Naive B cell (primary cell): ENCODE measurements around the gene GASK1A. TPM values are rescaled to one million over a fixed set of nuclear protein-coding genes. Genes with fewer than 3 reads are reported as not detected.

Source experiments
- ATAC-seq, 2 donors: fragments of 150-1000 bp; cut with Tn5 transposase; 2 replicates each; pipeline ENCODE4 v1.10.0; 2021; ENCODE audit warnings: low read depth in 2 of 2, mild to moderate bottlenecking in 2 of 2, moderate library complexity in 2 of 2
- DNase-seq: peaks from one replicate; pipeline ENCODE4 v3.0.0; 2022
- H3K27ac Mint-ChIP-seq, 6 donors: one replicate each; pipeline ENCODE4 v1.8.0; 2020 to 2022; ENCODE audit warnings: mild to moderate bottlenecking in 6 of 6, mixed read lengths in 6 of 6, moderate library complexity in 5 of 6, inconsistent platforms in 2 of 6
- H3K27me3 Mint-ChIP-seq, 3 donors: one replicate each; pipeline ENCODE4 v1.8.0; 2021 to 2022; ENCODE audit warnings: mixed read lengths in 3 of 3, mild to moderate bottlenecking in 1 of 3
- H3K36me3 Mint-ChIP-seq, 2 donors: one replicate each; pipeline ENCODE4 v1.8.0; 2020 to 2022; ENCODE audit warnings: mixed read lengths in 2 of 2, inconsistent platforms in 1 of 2, mild to moderate bottlenecking in 1 of 2
- H3K4me1 Mint-ChIP-seq, 3 donors: one replicate each; pipeline ENCODE4 v1.8.0; 2020 to 2022; ENCODE audit warnings: mixed read lengths in 3 of 3, inconsistent platforms in 1 of 3, mild to moderate bottlenecking in 1 of 3, moderate library complexity in 1 of 3
- H3K4me3 Mint-ChIP-seq, 8 donors: one replicate each; pipeline ENCODE4 v1.8.0; 2020 to 2022; ENCODE audit warnings: mild to moderate bottlenecking in 8 of 8, mixed read lengths in 8 of 8, moderate library complexity in 8 of 8, inconsistent platforms in 2 of 8
- H3K9me3 Mint-ChIP-seq, 7 donors: one replicate each; pipeline ENCODE4 v1.8.0; 2020 to 2022; ENCODE audit warnings: mixed read lengths in 7 of 7, mild to moderate bottlenecking in 5 of 7, inconsistent platforms in 2 of 7, moderate library complexity in 1 of 7
- polyA plus RNA-seq, 6 donors: library from polyadenylated mRNA; unstranded; fragments of 300-500 nt; fragmentation: Illumina TruSeq; gene quantifications; one replicate each; pipeline ENCODE4 v1.2.3, GENCODE V29; 2021; ENCODE audit warnings: low read depth in 6 of 6

GASK1A gene
- polyA plus RNA-seq, 6 donors from 2014 or later, result not detected

DNA sequence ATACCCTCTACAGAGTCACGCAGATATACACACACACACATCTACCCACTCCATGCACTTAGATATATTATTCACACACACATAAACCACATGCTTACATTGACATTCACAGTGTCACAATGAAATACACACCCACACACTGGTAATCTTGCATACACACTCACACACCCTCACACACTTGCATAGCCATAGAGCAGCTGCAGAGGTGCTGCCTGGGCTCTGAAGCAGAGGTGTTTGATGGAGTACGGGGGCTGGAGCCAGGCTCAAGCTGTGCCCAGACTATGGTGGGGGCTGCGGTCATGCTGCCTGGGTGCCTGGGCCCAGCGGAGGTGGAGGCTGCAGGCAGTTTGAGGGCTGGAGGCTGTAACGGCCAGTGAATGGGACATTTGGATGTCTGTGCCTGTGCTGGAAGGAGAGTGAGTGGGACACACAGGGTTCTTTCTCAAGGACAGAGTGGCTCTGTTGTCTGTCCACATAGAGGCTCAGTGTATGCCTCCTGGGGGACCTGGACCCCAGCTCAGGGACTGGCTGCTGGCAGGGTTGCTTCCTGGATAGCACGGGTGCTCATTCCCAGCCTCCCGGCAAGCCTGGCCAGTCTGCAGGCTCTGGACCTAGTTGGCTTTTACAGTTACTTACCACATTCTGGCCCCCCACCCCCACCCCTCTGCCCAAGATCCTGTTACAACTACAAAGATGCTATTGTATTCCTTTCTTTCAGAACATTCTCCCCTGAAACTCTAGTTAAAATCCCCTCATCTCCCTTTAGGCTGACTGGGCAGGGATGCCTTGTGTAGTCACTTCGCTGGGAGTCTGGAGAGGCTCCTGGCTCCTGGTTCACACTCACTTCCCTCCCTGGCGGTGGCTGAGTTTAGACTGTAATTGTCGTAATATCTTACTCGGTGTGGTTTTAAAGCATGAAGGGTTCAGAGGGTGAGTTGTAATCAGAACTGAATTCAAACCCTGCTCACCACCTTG lies 12.5 kb downstream of the GASK1A start:
- H3K27ac Mint-ChIP-seq, result no peak overlapping the region
- no peak overlapping the region for H3K4me3 Mint-ChIP-seq

DNA sequence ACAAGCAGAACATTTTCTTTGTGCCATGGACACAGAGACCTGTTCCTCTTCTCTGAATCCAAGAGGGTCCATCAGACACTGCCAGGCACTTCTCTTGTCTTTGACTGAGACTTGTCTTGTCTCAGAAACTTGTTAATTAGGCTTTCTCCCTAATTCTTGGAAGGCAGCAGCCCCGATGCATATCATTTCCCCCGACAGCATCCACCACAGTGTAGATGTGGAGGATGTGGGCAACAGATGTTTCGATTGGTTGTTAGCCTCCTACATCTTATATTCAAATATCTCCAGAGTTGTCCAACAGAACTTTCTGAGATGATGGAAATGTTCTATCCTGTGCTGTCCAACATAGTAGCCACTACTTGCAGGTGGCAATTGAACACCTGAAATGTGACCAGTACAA lies 15.5 kb downstream of the GASK1A start:
- Mint-ChIP-seq H3K27me3 (peaks cover 0 to 4% (median 0%) of the 10 kb centered on the region in 3 donors), H3K4me3 (no peak overlapping the region), H3K36me3 (no peaks in the 10 kb centered on the region), H3K9me3 (no peaks in the 10 kb centered on the region), H3K4me1 (no peaks in the 10 kb centered on the region), H3K27ac (no peak overlapping the region)
- DNase-seq, result no peak
- ATAC-seq, result no peak

More for the DNA sequence above, 12.5 kb downstream of the GASK1A start:
- H3K36me3 Mint-ChIP-seq, result no peaks in the 10 kb centered on the region
- no peak for DNase-seq
- H3K9me3 Mint-ChIP-seq, result no peaks in the 10 kb centered on the region
- H3K4me1 Mint-ChIP-seq, result no peaks in the 10 kb centered on the region
- peaks cover 4 to 8% (median 6%) of the 10 kb centered on the region in 3 donors for H3K27me3 Mint-ChIP-seq
- ATAC-seq, result no peak

DNA sequence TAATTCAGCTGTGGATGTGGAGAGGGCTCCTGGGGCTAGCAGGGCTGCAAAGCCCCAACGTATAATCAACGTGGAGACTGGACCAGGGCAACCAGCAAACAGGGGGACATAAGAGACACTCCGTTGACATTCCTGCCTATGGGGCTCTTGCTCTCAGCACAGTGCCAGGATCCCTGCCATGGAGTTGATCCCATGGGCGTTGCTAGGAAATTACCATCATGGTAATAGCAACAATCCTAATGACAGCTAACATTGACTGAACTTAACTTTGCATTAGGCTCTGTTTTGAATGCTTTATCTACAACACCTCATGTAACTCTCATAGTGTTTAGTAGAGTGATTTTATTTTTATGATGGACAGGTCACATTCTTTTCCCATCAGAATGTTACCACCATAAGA lies 16.9 kb downstream of the GASK1A start:
- no peak overlapping the region for H3K27ac Mint-ChIP-seq
- H3K27me3 Mint-ChIP-seq, result peaks cover 0 to 14% (median 0%) of the 10 kb centered on the region in 3 donors
- H3K4me3 Mint-ChIP-seq, result peak overlapping the region in 1 of 8 donors; percentile 34
- DNase-seq, result no peak
- no peaks in the 10 kb centered on the region for H3K9me3 Mint-ChIP-seq
- no peaks in the 10 kb centered on the region for H3K4me1 Mint-ChIP-seq
- no peak for ATAC-seq
- no peaks in the 10 kb centered on the region for H3K36me3 Mint-ChIP-seq

DNA sequence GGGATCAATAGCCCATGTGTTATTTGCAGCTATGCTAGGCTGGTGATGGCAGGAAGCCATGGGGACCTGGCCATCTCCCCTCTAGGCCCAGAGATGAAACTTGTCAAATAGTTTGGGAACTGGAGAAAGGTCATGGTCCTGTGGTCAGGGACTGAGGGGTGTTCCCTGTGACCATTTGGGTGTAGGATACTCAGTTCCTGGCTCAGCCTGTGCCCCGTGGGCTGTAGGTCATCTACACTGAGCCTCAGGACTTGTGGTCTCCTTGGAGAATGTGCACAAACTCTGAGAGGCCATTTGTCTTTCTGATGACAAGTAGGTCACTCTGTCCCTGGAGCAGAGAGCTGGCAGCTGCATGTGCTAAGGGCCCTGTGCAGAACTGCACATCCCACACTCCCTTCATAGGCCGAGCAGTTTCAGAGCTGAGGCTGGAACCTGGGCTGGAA lies 17.5 kb downstream of the GASK1A start:
- ATAC-seq, result no peak
- H3K4me3 Mint-ChIP-seq, result no peak overlapping the region
- H3K27ac Mint-ChIP-seq, result no peak overlapping the region
- DNase-seq, result no peak
- H3K9me3 Mint-ChIP-seq, result no peaks in the 10 kb centered on the region
- H3K27me3 Mint-ChIP-seq, result peaks cover 0 to 10% (median 0%) of the 10 kb centered on the region in 3 donors
- no peaks in the 10 kb centered on the region for H3K36me3 Mint-ChIP-seq
- no peaks in the 10 kb centered on the region for H3K4me1 Mint-ChIP-seq

DNA sequence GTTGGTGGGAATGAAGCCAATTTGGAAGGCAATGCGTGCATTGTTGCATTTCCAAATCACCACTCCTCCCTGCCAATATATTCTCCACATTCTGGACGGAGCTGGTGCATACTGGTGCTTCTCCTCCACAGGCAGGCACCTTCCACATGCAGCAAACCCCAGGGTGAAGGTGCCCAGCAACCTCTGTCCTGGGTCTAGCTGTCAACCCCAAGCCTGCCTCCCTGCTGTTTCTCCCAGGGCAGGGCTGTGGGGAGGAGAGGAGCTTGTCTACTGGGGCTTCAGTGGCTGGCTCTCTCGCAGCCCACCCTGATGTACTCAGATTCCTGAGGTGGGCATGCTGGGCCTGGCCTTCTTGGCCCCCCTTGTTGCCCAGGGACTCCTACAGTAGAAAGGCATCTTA lies 20.1 kb downstream of the GASK1A start:
- Mint-ChIP-seq H3K4me1 (no peaks in the 10 kb centered on the region), H3K27ac (no peak overlapping the region), H3K4me3 (no peak overlapping the region), H3K9me3 (no peaks in the 10 kb centered on the region), H3K27me3 (peaks cover 0 to 10% (median 0%) of the 10 kb centered on the region in 3 donors), H3K36me3 (no peaks in the 10 kb centered on the region)
- DNase-seq (no peak), ATAC-seq (no peak)

DNA sequence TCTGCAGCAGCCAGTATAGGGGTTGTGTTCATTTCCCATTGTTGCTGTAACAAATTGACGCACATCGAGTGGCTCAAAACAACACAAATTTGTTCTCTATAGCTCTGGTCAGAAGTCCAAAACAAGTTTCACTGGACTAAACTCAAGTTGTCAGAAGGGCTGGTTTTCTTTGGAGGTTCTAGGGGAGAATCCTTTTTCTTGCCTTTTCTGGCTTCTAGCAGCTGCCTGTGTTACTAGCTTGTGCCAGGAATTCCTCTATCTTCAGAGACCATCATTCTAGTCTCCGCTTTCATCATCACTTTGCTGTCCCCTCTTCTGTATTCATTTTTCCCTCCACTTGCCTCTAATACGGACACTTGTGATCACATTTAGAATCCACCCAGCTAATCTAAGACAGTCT lies 20.5 kb downstream of the GASK1A start:
- H3K4me3 Mint-ChIP-seq, result no peak overlapping the region
- no peaks in the 10 kb centered on the region for H3K36me3 Mint-ChIP-seq
- H3K4me1 Mint-ChIP-seq, result no peaks in the 10 kb centered on the region
- no peak for DNase-seq
- H3K27ac Mint-ChIP-seq, result no peak overlapping the region
- no peaks in the 10 kb centered on the region for H3K9me3 Mint-ChIP-seq
- ATAC-seq, result no peak
- H3K27me3 Mint-ChIP-seq, result peaks cover 0 to 10% (median 0%) of the 10 kb centered on the region in 3 donors

DNA sequence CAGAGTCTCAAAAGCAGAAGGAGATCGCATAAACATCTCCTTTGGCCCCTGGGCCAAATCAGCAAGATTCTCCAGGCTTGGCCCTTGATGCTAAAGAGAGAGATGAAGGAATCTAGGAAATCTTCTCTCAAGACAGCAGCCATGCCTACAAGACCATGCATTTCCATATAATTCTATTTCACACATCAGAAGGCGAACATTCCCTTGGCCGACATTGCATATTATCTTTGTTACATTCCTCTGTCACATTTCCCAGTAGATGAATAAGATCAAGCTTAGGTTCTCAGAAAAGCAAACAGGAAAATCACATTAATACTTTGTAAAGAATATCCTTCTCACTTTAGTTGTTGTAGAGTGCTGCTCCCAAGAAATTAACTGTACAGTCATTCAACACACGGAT lies 21.3 kb downstream of the GASK1A start:
- H3K4me3 Mint-ChIP-seq, result no peak overlapping the region

DNA sequence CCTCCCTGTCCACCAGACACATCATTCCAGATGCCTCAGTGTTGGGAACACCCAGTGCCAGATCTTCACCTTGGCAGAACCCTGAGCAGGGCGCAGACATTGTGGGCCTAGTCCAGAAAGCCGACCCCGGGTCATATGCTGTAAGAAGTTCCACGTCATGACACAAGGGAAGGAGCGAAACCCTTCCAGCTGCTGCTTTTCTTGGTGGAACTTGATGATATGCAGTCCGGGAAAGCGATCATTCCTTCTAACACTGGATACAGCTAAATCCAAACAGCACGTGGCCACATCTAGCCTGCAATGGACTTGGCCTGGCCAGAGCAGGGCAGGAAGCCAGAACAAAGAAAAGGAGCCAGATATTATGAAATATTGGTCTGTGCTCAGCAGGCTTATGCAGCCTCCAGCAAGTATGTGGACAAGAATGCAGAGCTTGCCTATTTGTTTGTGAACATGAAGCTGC lies 22.0 kb downstream of the GASK1A start:
- Mint-ChIP-seq H3K27ac (peak overlapping the region in 2 of 6 donors; percentile 6 to 43), H3K4me3 (no peak overlapping the region), H3K27me3 (peaks cover 0 to 10% (median 0%) of the 10 kb centered on the region in 3 donors), H3K4me1 (peaks cover 0 to 9% (median 0%) of the 10 kb centered on the region in 3 donors), H3K36me3 (no peaks in the 10 kb centered on the region), H3K9me3 (no peaks in the 10 kb centered on the region)
- DNase-seq (no peak), ATAC-seq (no peak)

More for the DNA sequence above, 21.3 kb downstream of the GASK1A start:
- Mint-ChIP-seq H3K36me3 (no peaks in the 10 kb centered on the region), H3K4me1 (peaks cover 0 to 2% (median 0%) of the 10 kb centered on the region in 3 donors), H3K27ac (no peak overlapping the region), H3K9me3 (no peaks in the 10 kb centered on the region), H3K27me3 (peaks cover 0 to 10% (median 0%) of the 10 kb centered on the region in 3 donors)
- DNase-seq (no peak), ATAC-seq (no peak)

DNA sequence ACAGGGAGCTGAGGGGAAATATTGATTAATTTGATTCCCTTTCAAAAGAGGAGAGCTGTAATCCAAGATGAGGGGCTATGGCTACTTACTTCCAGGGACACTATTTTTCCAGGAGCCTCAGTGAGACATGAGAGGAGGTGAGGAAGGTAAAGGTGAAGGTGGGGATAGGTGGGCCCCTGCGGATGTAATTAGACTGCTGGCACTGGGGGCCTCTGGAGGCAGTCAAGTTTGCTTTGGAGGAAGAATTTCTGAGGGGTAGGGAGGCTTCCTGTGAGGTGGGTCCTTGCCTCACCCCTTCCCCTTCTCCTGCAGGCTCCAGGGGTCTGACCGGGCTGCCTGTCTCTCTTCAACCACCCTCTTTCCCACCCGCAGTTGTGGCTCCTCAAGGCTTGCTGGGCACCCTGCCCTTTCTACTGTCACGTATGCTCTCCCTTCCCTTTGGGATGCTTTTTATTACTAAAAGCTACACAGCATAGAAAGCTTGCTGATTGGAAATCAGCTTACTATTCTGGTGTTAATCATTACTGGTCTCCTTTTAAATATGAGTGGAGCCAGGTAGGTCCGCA lies 22.5 kb downstream of the GASK1A start:
- no peak for ATAC-seq
- H3K4me3 Mint-ChIP-seq, result no peak overlapping the region
- H3K9me3 Mint-ChIP-seq, result no peaks in the 10 kb centered on the region
- DNase-seq, result no peak
- no peaks in the 10 kb centered on the region for H3K36me3 Mint-ChIP-seq
- H3K27ac Mint-ChIP-seq, result no peak overlapping the region
- peaks cover 0 to 10% (median 0%) of the 10 kb centered on the region in 3 donors for H3K27me3 Mint-ChIP-seq
- H3K4me1 Mint-ChIP-seq, result peaks cover 0 to 11% (median 0%) of the 10 kb centered on the region in 3 donors

DNA sequence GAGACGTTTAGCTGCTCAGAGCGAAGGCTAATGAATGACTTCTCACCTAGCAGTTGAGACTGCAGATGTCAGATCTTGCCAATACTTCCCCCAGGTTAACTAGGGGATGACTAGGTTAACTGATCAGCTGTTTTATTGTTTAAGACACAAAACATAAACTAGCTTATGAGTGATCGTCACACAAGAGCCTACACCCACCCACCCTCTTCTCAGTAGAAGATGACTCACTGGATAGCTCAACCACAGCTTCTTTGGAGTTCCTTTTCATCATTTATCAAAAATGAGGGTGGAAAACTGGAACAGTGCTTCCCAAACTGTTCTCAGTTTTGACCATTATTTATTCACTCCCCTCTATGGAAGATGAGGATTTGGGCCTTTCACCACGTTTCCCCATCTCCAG lies 25.2 kb downstream of the GASK1A start:
- Mint-ChIP-seq H3K27me3 (peaks cover 0 to 10% (median 0%) of the 10 kb centered on the region in 3 donors), H3K9me3 (no peaks in the 10 kb centered on the region), H3K4me3 (no peak overlapping the region), H3K36me3 (no peaks in the 10 kb centered on the region), H3K27ac (no peak overlapping the region), H3K4me1 (peaks cover 0 to 11% (median 0%) of the 10 kb centered on the region in 3 donors)
- DNase-seq (no peak), ATAC-seq (no peak)

DNA sequence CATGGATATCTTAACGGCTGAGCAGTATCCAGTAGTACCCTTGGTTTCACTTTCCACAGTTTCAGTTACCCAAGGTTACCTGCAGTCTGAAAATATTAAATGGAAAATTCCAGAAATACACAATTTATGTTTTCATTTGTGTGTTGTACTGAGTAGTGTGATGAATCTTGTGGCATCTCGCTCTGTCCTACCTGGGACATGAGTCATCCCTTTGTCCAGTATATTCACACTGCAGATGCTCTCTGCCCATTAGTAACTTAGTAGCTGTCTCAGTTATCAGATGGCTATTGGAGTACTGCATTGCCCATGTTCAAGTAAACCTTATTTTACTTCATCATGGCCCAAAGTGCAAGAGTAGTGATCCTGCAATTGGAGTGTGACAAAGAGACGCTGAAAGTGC lies 26.1 kb downstream of the GASK1A start:
- Mint-ChIP-seq H3K27me3 (peaks cover 0 to 3% (median 0%) of the 10 kb centered on the region in 3 donors), H3K9me3 (no peaks in the 10 kb centered on the region), H3K4me1 (peaks cover 0 to 11% (median 0%) of the 10 kb centered on the region in 3 donors), H3K4me3 (no peak overlapping the region), H3K36me3 (no peaks in the 10 kb centered on the region), H3K27ac (no peak overlapping the region)
- DNase-seq, result no peak
- no peak for ATAC-seq

DNA sequence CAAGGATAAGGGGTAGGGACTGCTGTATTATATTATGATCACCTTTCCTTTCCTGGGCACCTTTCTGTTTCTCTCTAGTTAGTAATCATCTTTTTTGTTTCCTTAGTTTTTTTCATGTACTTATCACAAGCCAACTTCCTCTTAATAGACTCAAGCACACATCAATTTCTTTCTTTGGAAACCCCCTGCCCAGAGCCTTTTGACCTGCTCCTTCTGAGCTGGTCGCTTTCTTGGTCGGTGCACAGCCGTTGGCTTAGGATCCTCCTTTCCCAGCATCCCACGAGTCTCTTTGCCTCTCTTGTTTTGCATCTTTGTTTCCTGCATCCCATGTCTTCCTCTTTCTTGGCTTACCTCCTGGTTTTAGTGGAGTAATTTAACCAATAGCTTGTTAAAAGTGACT lies 26.9 kb downstream of the GASK1A start:
- peaks cover 0 to 3% (median 0%) of the 10 kb centered on the region in 7 donors for H3K9me3 Mint-ChIP-seq
- no peaks in the 10 kb centered on the region for H3K36me3 Mint-ChIP-seq
- H3K4me1 Mint-ChIP-seq, result peaks cover 0 to 11% (median 0%) of the 10 kb centered on the region in 3 donors
- peak overlapping the region in 1 of 8 donors; percentile 22 for H3K4me3 Mint-ChIP-seq
- no peak for ATAC-seq
- DNase-seq, result no peak
- no peaks in the 10 kb centered on the region for H3K27me3 Mint-ChIP-seq
- H3K27ac Mint-ChIP-seq, result no peak overlapping the region

DNA sequence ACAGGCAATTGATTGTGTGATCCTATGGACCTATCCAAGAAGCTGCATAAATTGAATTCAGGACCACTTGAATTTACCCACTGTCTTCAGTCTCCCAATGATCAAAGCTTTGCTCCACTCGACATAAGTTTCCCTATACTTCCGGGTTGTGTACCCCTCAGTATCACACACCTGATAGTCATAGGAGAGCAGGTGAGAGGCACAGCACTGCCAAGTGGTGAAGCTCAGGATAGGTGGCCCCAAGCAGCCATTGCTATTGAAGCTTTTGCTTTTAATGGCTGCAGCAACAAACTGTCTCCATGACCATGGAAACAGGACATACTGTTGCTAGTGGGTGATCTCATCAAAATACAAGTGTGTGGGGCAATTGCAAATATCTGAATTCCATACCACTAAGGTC lies 27.7 kb downstream of the GASK1A start:
- Mint-ChIP-seq H3K27me3 (no peaks in the 10 kb centered on the region), H3K9me3 (peaks cover 0 to 3% (median 0%) of the 10 kb centered on the region in 7 donors), H3K4me3 (no peak overlapping the region), H3K36me3 (no peaks in the 10 kb centered on the region), H3K4me1 (peaks cover 0 to 11% (median 0%) of the 10 kb centered on the region in 3 donors), H3K27ac (no peak overlapping the region)
- DNase-seq (no peak), ATAC-seq (no peak)
